NCI-H2029 treated with DMSO at 0.1 percent for 48 hours (cell line): ENCODE results near the gene PLD6.

ENCODE experiments used
- DNase-seq: peaks from one replicate; lab custom pipeline; 2025; lab: John Stamatoyannopoulos, UW

PLD6 gene

GRCh38 chr17:17227608-17228520 is 21.7 kb upstream of the PLD6 start:
- no peak for DNase-seq

- DNase-seq = no peak
Measured at GRCh38 chr17:17226451-17227265, 20.5 kb upstream of the PLD6 start.

GRCh38 chr17:17225901-17226300 is 19.8 kb upstream of the PLD6 start:
- DNase-seq = no peak

GRCh38 chr17:17224137-17224536 is 18.0 kb upstream of the PLD6 start:
- no peak for DNase-seq

GRCh38 chr17:17223736-17224135 is 17.6 kb upstream of the PLD6 start:
- no peak for DNase-seq

GRCh38 chr17:17221329-17221728 is 15.2 kb upstream of the PLD6 start:
- DNase-seq = no peak

GRCh38 chr17:17220529-17220928 is 14.4 kb upstream of the PLD6 start:
- DNase-seq = no peak

GRCh38 chr17:17217995-17218394 is 11.9 kb upstream of the PLD6 start:
- no peak for DNase-seq

- no peak for DNase-seq
Measured at GRCh38 chr17:17216776-17217175, 10.6 kb upstream of the PLD6 start.

GRCh38 chr17:17216236-17216635 is 10.1 kb upstream of the PLD6 start:
- DNase-seq = no peak

- no peak for DNase-seq
Measured at GRCh38 chr17:17215575-17215974, 9.4 kb upstream of the PLD6 start.

GRCh38 chr17:17214646-17215436 is 8.7 kb upstream of the PLD6 start:
- DNase-seq = no peak

- DNase-seq = no peak
Measured at GRCh38 chr17:17213775-17214174, 7.6 kb upstream of the PLD6 start.

GRCh38 chr17:17207998-17208397 is 1.9 kb upstream of the PLD6 start:
- no peak for DNase-seq

GRCh38 chr17:17206913-17207335 is 791 bp upstream of the PLD6 start:
- DNase-seq = no peak

- no peak for DNase-seq
Measured at GRCh38 chr17:17205368-17206123, 587 bp downstream of the PLD6 start.

GRCh38 chr17:17204635-17205231 is 1.4 kb downstream of the PLD6 start:
- no peak for DNase-seq

GRCh38 chr17:17204041-17204591 is 2.0 kb downstream of the PLD6 start:
- no peak for DNase-seq

- no peak for DNase-seq
Measured at GRCh38 chr17:17203173-17203730, 2.9 kb downstream of the PLD6 start.

- DNase-seq = no peak
Measured at GRCh38 chr17:17201907-17202306, 4.2 kb downstream of the PLD6 start.
